HG02571 (cell line): ENCODE measurements around the gene FBXW11.
"Not testable (repeated sequence)": the region's sequence is repeated elsewhere in the genome, so short reads cannot be mapped to it uniquely, and the experiment has no call there.

Experiments used
- ATAC-seq: cut with Tn5 transposase; IDR thresholded peaks from one replicate; pipeline ENCODE4 v1.9.1; 2021; ENCODE audit warnings: mild to moderate bottlenecking, moderate library complexity; ENCODE audit not compliant: unreplicated experiment

Gene FBXW11

DNA sequence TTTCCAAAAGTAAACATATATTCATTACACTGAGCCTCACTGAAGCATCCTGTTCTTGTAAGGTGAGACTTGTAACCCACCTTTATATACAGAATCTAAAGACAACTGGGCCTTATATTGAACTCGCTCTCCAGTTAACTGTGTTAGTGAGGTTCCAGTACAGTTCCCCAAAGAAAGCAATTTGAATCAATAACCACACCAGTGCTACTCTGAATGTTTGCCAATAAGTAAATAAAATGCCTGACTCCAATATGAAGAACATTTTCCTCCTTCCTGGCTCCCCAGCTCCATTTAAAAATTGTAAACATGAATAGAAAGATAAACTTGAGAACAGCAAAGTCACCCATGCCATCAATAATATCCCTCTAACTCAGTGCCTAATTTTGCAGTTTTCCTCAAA lies 50.1 kb downstream of the FBXW11 start:
- no peak for ATAC-seq

DNA sequence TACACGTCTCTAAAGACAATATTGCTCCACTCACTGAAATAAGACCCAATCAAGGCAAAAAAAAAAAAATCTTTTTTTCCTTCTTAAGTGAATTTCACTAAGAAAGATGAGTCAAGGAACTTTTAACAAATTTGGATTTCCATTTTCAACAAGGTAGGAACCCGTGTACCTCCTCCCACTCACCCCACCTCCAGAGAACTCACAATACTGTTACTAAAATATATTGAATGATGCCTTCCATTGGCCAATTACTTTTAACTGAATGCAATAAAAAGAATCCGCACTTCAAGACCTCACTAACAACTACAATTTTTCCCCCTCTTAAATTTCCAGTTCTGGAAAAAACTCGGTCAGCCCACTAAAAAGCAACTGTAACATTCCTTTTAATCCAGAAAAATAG lies 50.7 kb downstream of the FBXW11 start:
- ATAC-seq, result no peak

DNA sequence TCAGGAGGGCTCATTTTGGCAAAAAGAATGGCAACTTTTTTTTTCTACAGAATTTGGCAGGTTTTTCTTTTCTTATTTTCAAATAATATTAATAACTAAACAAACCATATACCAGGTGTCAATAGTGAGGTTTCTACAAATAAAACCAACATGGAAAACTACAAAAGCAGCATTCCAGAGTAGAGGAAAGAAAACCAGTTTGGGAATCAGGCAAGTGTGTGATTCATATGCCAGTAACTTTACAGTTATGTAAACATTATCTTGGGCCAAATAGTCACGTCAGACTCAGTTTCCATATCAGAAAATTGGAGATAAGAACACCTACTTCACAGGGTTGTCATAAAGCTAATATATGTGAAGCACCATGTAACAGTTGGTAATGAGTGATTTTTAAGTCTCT lies 51.7 kb downstream of the FBXW11 start:
- no peak for ATAC-seq

DNA sequence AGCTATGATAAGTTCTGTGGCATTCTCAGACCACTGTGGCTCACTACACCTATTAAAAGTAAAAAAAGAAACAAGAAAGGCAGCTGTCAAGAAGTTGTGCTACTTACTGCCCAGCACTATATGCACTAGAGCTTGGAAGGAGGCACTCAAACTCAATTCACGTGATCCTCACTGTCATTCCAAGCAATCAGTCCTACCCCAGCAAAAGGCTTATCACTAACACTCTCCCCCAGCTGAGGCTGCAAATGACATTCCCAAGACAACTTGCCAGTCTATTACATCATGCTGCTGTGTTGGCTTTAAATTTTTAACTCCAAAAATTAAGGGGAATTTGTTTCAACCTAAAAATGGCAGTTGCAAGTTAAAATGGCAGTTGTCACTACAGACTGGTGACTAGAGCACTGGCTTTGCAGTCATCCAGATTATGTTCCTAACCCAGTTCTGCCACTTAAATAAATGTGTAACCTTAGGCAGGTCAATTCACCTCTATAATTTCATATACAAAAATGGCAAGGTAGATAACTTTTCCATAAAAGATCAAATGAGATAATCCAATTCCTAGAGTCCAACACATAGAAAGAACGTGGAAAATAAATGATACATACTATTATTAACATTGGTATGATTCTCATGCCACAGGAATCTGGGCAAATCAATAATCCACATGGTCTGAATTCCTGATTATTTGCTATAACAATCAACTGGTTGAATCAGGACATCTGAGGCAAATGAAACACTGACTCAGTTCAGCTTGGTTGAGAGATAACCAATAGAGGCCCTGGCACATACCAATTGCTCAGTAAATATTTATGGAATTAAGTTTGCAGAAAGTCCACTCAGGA lies 52.4 kb downstream of the FBXW11 start:
- ATAC-seq, result no peak

DNA sequence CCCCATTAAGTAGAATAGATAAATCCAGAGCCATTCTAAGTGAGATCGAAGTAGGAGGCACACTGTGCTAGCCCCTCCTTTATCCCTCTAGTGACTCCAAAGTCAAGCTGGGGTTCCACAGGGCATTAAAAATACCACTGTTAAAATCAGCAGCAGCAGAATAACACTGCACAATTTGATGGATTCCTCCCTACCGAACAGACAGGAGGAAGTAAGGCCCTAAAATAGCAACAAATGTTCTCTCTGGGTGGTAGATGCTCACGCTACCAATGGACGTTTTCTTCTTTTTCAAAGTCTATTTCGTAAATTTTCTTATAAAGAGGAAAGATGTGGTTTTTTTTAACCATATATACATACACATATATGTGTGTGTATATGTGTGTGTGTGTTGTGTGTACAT lies 54.4 kb downstream of the FBXW11 start:
- ATAC-seq, result no peak

DNA sequence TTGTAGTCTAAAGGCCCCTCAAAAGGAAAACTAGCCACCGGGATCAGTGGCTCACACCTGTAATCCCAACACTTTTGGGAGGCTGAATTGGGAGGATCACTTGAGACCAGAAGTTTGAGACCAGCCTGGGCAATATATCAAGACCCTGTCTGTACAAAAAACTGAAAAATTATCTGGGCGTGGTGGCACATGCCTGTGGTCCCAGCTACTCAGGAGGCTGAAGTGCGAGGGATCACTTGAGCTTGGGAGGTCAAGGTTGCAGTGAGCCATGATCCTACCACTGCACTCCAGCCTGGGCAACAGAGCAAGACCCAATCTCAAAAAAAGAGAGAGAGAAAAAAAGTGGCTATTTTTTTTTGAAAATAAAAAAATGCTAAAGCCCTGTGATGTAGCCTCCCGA lies 55.2 kb downstream of the FBXW11 start:
- ATAC-seq, result no peak

DNA sequence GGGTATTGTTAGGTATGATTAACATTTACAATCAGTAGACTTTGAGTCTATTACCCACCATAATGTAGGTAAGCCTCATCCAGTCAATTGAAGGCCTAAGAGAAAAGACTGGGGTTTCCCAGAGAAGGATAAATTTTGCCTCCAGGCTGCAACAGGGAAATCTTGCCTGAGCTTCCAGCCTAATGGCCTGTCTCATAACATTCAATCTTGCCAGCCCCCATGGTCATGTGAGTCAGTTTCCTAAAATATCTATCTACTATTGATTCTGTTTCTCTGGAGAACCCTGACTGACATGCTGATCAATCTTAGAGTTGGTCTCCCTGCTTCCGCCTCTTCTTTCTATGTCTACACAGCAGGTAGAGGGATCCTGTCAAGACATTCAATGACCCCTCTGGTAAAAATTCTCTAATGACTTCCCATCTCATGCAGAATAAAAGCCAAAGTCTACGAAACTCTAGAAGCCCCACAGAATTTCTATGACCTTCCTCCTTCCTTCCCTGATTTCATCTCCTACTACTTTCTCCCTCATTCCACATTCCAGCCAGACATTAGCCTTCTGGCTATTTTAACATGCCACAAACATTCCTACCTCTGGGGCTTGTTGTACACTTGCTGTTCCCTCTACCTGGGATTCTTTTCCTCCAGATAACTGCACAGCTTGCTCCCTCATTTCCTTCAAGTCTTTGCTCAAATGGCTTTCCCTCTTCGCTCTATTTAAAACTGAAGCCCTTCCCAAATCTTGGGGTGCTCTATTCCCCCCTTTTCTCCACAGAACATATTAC lies 60.2 kb downstream of the FBXW11 start:
- no peak for ATAC-seq

DNA sequence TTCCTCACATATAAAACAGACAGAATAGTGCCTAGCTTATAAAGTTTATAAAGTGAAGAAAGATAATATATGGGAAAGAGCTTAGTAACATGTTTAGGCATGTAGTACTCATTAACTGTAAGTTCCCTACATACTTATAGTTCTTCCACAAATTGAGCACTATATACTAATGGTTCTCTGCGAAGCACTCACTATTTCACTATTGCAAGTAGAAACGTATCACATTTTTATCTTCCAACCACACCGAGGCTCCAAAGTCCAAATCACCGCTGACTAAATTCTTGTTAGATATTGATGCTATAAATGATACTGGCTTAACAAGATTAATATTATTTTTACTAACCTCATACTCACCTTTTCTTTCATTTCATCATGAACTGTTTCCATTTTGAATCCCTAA lies 61.0 kb downstream of the FBXW11 start:
- ATAC-seq, result no peak

DNA sequence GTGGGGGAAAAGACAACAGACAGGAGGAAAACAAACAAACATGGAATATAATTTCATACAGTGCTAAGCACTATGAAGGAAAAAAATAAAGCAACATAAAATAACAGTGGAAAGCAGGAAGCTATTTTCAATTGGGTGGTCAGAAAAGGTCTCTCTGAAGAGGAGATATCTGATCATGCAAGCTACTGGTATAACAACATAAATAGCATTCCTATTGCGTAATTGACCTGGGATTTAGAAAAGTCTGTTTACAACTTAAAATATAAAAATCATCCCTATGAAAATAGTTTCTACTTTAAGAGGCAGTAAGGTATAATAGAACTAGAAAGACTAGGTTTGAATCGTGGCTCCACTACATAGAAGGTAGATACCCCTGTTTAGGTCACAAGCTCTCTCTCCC lies 61.4 kb downstream of the FBXW11 start:
- ATAC-seq, result no peak

DNA sequence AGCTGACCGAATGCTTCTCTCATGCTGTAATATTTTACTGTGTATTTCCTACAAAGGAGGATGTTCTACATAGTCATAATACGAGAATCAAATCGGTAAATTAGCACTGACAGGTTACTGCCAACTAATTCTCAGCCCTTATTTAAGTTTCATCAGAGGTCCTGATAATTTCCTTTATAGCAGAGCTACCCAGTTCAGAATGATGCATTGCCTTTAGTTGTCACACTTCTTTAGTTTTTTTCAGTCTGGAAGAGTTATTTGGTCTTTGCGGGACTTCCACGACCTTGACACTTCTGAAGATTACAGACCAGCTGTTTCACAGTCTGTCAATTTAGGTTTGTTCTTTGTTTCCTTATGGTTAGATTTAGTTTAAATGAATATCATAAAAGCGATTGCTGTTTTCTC lies 64.3 kb downstream of the FBXW11 start:
- not testable (repeated sequence) for ATAC-seq

DNA sequence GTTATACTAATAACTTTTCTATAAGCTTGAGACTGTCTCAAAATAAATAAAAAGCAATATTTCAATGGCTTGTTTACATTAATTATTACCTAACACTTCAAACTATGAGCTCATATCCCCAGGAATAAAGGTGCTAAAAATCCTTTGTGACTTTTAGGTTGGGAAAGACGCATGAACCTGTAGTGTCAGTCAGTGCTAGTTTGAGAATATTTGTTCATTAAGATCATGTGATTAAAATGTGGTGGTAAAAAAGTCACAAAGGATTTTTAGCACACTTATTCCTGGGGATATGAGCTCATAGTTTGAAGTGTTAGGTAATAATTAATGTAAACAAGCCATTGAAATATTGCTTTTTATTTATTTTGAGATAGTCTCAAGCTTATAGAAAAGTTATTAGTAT lies 64.8 kb downstream of the FBXW11 start:
- not testable (repeated sequence) for ATAC-seq

DNA sequence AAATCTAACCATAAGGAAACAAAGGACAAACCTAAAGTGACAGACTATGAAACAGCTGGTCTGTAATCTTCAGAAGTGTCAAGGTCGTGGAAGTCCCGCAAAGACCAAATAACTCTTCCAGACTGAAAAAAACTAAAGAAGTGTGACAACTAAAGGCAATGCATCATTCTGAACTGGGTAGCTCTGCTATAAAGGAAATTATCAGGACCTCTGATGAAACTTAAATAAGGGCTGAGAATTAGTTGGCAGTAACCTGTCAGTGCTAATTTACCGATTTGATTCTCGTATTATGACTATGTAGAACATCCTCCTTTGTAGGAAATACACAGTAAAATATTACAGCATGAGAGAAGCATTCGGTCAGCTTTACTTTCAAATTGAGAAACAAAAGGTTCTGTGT lies 65.2 kb downstream of the FBXW11 start:
- ATAC-seq, result not testable (repeated sequence)

DNA sequence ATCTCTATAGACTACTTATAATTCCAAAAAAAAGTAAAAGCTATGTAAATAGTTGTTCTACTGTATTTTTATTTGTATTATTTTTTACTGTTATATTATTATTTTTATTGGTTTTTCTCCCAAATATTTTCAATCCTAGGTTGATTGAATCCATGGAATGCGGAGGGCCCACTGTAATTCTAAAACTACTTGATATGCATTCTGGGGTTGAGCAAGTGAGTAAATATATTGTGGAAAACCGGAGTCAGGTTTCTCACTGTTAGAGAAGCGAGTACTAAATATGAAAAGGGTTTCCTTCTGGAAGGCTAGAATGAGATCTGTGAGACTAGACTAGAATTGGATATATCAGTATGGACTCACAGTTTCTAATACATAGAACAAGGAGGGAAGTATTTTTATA lies 66.5 kb downstream of the FBXW11 start:
- no peak for ATAC-seq

DNA sequence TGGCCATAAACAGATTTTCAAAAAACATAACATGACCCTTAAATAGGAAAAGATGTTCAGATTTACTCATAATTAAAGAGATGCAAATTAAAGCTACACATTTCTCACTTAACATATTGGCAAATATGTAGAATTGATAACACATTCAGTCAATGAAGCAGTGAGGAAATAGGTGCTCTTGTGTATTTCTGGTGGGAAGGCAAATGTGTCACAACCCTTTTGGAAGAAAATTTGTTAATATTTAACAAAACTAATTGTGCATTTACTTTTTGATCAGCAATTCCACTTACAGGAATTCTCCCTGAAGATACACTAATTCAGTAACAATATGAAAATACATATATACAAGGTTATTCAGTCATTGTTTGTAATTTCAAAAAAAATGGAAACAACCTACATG lies 68.1 kb downstream of the FBXW11 start:
- ATAC-seq, result no peak

DNA sequence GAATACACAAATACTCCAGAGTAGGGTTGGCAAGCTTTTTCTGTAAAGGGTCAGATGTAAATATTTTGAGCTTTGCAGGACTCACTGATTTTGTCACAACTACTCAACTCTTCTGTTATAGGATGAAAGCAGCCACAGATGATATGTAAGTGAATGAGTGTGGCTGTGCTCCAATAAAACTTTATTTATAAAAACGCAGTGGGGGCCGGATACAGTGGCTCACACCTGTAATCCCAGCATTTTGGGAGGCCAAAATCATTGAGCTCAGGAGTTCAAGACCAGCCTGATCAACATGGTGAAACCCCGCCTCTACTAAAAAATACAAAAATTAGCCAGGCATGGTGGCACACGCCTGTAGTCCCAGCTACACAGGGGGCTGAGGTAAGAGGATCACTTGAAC lies 69.1 kb downstream of the FBXW11 start:
- no peak for ATAC-seq

DNA sequence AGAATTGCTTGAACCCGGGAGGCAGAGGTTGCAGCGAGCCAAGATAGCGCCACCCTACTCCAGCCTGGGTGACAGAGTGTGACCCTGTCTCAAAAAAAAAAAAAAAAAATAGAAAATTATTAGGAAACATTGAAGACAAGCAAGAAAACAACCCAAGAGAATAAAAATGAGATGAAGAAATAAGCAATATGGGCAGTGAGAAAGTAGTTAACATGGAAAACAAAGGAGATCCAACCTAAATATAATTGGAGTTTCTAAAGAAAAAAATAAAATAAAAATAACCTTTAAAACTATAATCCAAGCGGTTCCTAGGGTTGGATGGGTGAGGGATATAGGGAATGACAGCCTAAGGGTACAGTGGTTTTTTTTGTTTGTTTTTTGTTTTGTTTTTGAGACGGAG lies 71.9 kb downstream of the FBXW11 start:
- no peak for ATAC-seq

DNA sequence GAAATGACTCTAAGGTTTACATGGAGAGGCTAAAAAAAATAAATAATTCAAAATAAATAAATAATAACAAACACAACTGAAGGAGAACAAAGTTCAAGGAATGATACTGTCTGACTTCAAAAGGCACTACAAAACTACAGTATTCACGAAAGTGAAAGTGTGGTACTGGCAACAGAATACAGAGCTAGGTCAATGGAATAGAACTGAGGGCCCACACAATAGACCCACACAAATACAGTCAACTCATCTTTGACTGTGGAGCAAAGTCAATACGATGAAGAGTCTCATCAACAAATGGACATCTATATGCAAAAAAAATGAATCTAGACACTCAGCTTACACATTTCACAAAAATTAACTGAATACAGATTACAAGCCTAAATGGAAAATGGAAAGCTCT lies 75.3 kb downstream of the FBXW11 start:
- ATAC-seq, result no peak

DNA sequence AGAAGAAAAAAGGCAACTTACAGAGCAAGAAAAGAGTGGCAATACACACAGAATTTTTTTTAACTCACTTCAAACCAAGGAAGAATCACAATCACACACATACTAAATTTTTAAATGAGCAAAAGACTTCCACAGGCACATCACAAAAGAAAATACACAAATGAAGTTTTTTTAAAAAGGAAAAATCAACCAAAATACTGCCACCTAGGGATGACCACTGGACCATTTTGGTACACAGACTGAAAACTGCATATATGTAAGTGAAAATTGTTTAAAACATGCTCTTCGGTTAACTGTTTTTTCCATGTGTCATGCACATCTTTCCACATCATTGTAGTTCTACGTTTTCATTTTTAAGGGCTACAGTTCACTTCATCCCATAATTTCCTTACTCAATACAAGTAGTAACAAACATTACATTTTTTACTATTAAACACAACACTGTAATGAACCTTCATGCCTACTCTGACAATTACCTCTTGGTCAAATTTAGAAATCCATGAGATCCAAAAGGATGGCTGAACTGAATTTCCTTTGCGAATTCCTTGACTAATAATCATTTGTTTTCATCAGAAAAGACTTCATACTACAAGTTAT lies 79.0 kb downstream of the FBXW11 start:
- ATAC-seq, result no peak

DNA sequence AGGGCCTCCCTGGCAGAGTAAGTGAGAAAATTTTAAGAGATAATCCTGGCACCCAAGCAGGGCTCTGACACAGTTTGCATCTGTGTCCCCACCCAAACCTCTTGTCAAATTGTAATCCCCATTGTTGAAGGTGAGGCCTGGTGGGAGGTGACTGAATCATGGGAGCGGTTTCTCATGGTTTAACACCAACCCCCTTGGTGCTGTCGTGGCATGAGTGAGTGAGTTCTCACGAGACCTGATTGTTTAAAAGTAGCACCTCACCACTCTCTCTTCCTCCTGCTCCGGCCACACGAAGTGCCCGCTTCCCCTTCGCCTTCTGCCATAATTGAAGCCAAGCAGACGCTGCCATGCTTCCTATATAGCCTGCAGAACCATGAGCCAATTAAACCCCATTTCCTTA lies 80.1 kb downstream of the FBXW11 start:
- ATAC-seq, result peak; percentile 51

DNA sequence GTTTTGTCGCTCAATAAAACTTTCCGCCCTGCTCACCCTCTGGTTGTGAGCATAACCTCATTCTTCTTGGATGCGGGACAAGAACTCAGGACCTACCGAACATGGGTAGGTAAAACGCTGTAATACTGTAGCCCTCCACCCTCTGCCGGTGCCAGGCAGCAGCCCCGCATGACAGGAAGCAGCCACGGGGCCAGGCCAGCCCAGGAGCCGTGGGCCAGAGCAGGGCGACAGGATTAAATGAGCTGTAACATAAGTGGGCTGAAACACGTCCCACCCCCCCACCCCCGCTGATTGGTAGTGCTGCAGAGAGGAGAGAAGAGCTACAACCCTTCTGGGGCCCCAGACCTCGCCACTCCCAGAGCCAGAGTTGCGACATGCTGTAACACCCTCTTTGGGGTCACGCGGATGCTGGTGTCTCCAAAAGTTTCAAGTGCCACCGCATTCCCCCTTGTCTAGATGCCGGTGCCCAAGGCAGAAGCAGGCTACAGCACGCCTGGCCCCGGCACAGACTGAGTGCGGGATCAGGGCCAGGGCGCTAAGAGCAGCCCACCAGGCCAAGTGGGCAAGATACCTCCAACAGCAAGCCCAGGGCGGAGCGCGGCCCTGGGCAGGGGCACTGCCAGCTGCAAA lies 81.8 kb downstream of the FBXW11 start:
- ATAC-seq, result no peak

DNA sequence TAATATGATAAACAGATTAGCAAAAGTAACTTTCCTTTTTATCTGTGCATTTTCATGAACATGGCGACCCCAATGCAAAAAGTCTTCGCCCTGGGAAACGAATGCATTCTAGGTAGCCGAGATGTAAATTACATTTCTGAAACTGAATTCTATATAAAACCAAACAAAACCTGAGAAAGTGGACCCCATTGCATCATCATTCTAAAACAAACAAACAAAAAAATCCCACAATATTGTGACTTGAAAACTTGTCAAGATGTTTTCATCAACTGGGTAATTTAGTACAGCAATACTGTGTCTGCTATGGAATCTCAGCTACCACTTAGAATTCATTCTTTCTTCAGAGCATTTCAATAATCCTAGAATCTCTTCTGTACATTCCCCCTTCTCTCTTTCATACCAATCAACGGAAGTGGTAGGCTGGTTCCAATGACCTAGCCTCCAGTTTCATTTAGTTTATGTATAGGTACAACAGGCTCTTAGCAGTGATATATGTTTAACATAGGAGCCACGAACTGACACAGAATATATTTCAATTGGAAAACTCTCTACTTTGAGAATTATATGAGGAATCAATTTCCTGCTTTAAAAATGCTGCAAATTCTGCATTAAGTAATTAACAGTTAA lies 85.6 kb downstream of the FBXW11 start:
- no peak for ATAC-seq
